ENCODE measurements around the gene NTHL1. TPM values are rescaled to one million over a fixed set of nuclear protein-coding genes. Genes with fewer than 3 reads are reported as not detected.

The NTHL1 gene
- total RNA-seq, 2 donors from 2014 or later = 7.7 to 13.4 TPM

DNA sequence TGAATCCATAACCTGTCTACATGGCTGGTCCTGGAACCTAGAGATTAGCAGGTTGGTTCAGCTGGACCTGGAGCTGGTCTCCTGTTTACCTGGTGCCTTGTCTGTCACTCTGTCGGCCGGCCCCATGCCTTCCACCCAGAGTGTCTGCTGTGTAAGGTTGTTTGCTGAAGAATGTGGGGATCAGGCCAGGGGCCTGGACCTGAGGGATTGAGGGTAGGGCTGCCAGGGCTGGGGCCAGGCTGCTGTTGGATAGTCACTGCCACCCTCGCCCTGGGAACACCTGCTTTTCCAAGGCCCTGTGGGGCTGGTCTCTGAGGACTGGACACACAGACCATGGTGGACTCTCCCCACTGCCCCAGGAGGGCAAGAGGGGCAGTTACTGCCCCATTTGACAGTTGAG is 19.5 kb downstream of the NTHL1 start:
- TF ChIP-seq, protein P1, sequence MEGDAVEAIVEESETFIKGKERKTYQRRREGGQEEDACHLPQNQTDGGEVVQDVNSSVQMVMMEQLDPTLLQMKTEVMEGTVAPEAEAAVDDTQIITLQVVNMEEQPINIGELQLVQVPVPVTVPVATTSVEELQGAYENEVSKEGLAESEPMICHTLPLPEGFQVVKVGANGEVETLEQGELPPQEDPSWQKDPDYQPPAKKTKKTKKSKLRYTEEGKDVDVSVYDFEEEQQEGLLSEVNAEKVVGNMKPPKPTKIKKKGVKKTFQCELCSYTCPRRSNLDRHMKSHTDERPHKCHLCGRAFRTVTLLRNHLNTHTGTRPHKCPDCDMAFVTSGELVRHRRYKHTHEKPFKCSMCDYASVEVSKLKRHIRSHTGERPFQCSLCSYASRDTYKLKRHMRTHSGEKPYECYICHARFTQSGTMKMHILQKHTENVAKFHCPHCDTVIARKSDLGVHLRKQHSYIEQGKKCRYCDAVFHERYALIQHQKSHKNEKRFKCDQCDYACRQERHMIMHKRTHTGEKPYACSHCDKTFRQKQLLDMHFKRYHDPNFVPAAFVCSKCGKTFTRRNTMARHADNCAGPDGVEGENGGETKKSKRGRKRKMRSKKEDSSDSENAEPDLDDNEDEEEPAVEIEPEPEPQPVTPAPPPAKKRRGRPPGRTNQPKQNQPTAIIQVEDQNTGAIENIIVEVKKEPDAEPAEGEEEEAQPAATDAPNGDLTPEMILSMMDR (IDR thresholded peaks at IDR 0.05) = no peak
- Histone ChIP-seq H3K9me3 (no peaks in the 10 kb centered on the region), H3K4me3 (peak overlapping the region; percentile 90), H3K4me1 (ENCODE audit: control insufficient read depth in 1 of 2, low read depth in 2 of 2) (peaks cover 16 to 56% of the 10 kb centered on the region in 2 donors), H3K27me3 (replicated peaks; ENCODE audit: insufficient read depth) (no peaks in the 10 kb centered on the region), H3K36me3 (peaks cover 3% of the 10 kb centered on the region), H3K27ac (peak overlapping the region in 1 of 2 donors; percentile 55)
- ATAC-seq (ENCODE audit: insufficient number of reproducible peaks, low FRiP score, low read depth) (no peak), DNase-seq (ENCODE audit: low spot score) (no peak)

DNA sequence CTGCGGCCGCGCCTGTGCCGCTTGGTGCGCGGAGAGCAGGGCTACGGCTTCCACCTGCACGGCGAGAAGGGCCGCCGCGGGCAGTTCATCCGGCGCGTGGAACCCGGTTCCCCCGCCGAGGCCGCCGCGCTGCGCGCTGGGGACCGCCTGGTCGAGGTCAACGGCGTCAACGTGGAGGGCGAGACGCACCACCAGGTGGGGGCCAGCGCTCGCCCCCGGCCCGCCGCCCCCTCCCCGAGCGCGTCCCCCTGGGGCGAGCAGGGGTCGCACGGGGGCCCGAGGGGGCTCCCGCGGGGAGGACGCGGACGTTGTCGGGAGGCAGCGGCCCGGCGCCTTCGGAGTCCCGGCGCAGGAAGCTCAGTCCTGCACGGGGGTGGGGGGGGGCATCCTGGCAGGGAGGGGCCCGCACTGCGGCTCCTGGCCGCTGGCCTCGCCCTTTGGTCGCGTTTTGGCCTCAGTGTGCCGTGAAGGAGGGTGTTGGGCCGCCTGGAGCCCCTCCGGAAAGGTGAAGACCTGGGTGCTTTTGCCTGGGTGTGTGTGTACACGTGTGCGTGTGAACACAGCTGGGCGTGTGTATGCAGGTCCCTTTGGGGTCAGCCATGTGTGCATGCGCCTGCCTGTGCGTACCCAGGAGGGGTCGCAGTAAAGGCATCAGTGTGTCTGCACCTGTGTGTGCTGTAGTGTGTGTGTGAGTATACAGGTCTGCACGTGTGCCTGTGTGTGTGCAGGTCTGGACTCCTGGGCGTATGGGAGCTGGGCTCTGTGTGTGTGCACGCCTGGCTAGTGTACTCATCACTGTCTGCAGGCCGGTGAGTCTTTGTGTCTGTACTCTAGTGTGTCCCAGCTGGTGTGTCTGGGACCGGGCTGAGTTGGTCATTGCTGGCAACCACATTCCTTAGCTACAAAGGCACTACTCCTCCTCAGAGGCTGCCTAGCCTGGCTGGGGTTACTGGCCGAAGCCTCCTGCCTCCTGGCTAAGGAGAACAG is 20.3 kb downstream of the NTHL1 start:
- Histone ChIP-seq H3K36me3 (peaks cover 3% of the 10 kb centered on the region), H3K27me3 (replicated peaks; ENCODE audit: insufficient read depth) (no peaks in the 10 kb centered on the region), H3K27ac (peak overlapping the region in 1 of 2 donors; percentile 55), H3K4me3 (peak overlapping the region; percentile 90), H3K4me1 (ENCODE audit: control insufficient read depth in 1 of 2, low read depth in 2 of 2) (peaks cover 14 to 55% of the 10 kb centered on the region in 2 donors), H3K9me3 (no peaks in the 10 kb centered on the region)
- DNase-seq (ENCODE audit: low spot score) (no peak), ATAC-seq (ENCODE audit: insufficient number of reproducible peaks, low FRiP score, low read depth) (no peak)
- TF ChIP-seq, protein P1 (IDR thresholded peaks at IDR 0.05) = no peak

DNA sequence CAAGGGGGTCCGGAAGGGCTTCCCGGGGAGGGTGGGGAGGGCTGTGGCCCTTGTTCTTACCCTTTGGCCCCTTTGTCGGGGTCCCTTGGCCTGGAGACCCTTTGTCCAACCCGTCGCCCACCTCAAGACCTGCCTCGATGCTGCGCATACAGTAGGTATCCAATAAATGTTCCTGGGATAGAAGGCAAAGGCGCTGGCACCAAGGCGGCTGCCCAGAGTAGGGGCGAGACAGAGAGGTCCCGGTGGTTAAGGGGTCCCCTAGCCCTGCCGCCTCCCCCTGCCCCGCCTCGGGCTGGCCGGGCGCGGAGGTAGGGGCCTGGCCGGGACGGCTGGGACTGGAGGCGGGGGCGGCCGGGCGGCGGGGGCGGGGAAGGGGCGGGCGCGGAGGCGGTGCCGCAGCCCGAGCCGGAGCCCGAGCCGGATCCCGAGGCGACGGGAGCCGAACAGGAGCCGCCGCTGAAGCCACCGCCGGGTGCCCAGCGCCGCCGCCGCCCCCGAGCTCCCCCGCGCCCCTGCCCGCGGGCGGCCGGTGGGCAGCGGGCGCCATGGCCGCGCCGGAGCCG is 21.1 kb downstream of the NTHL1 start, which contains the start of gene NHERF2:
NHERF2 (plus strand) TSS at position 442 of the 563 bp plus-strand sequence; CDS start at position 546, 104 bp downstream.
- ATAC-seq (ENCODE audit: insufficient number of reproducible peaks, low FRiP score, low read depth) (no peak), DNase-seq (ENCODE audit: low spot score) (no peak)
- Histone ChIP-seq H3K9me3 (no peaks in the 10 kb centered on the region), H3K4me3 (peak within 1 kb of the TSS; percentile 90), H3K27me3 (replicated peaks; ENCODE audit: insufficient read depth) (no peaks in the 10 kb centered on the region), H3K4me1 (ENCODE audit: control insufficient read depth in 1 of 2, low read depth in 2 of 2) (peaks cover 14 to 51% of the 10 kb centered on the region in 2 donors), H3K27ac (peak within 1 kb of the TSS in 1 of 2 donors; percentile 69), H3K36me3 (peaks cover 3% of the 10 kb centered on the region)
- TF ChIP-seq, protein P1 (IDR thresholded peaks at IDR 0.05) = no peak

DNA sequence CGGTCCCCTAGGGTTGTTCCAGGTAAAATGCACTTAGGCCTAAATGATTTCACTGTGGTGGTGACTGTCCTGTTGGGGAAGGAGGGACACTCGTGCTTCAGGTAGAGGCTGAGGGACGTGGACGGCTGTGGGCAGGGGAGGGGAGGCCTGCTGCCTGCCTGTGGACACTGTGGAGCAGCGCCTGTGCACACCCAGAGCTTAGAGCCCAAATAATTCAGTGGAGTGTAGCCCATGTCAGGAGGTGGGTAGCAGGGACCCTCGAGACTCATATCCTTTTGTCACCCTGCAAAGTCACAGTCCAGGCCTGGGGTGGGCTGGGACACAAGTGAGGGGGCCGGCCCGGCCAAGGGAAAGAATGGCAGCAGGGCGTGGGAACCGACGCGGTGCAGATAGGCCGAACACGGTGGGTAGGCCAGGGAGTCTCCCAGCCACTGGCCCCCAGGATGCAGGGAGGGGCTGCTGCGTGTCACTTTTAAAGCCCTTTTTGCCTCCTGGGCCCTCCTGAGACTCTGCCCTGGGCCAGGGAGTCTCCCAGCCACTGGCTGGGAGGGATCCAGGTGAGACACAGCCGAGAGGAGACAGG is 21.7 kb downstream of the NTHL1 start:
- H3K27ac ChIP-seq = peak overlapping the region in 1 of 2 donors; percentile 69
- peak overlapping the region; percentile 69 for H3K4me3 ChIP-seq
- H3K27me3 ChIP-seq (replicated peaks; ENCODE audit: insufficient read depth) = no peaks in the 10 kb centered on the region
- peaks cover 3% of the 10 kb centered on the region for H3K36me3 ChIP-seq
- TF ChIP-seq, protein P1 (IDR thresholded peaks at IDR 0.05) = no peak
- no peaks in the 10 kb centered on the region for H3K9me3 ChIP-seq
- peaks cover 14 to 51% of the 10 kb centered on the region in 2 donors for H3K4me1 ChIP-seq (ENCODE audit: control insufficient read depth in 1 of 2, low read depth in 2 of 2)
- no peak for ATAC-seq (ENCODE audit: insufficient number of reproducible peaks, low FRiP score, low read depth)
- no peak for DNase-seq (ENCODE audit: low spot score)

DNA sequence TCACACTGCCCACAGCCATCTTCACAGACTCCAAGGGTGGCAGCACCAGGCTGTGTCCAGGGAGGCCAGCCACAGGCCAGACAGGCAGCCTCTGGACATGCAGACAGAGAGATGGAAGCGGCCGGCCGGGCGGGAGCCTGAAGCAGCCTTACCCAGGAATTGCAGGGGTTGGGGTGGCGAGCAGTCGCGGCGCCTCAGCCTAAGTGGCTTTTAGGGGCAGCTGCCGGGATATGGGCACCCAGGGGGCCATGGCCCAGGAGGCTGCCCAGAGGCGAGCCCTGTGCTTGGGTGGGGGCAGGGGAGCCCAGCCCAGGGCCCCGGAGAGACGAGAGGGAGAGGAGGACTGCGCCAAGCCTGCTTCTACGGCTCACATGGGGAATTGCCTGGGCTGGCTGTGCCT is 22.4 kb downstream of the NTHL1 start:
- no peak overlapping the region for H3K4me3 ChIP-seq
- H3K9me3 ChIP-seq = no peaks in the 10 kb centered on the region
- no peaks in the 10 kb centered on the region for H3K27me3 ChIP-seq (replicated peaks; ENCODE audit: insufficient read depth)
- TF ChIP-seq, protein P1 (IDR thresholded peaks at IDR 0.05) = no peak
- H3K27ac ChIP-seq = no peak overlapping the region
- H3K4me1 ChIP-seq (ENCODE audit: control insufficient read depth in 1 of 2, low read depth in 2 of 2) = peaks cover 14 to 57% of the 10 kb centered on the region in 2 donors
- H3K36me3 ChIP-seq = peaks cover 3% of the 10 kb centered on the region
- ATAC-seq (ENCODE audit: insufficient number of reproducible peaks, low FRiP score, low read depth) = no peak
- DNase-seq (ENCODE audit: low spot score) = no peak

Data from thoracic aorta (tissue), 2 donors.